Measurements from ENCODE around the gene ZNF644.

The ZNF644 gene

GRCh38 chr1:91026320-91026719, 4.5 kb upstream of the ZNF644 start:
- TF ChIP-seq CTCF (IDR thresholded peaks at IDR 0.05; ENCODE audit: low read depth, low read length, missing control alignments), result no peak
- in situ Hi-C loops (cut with HindIII; ENCODE audit: low pct_ligation_motif_present, low sequenced_read_pairs), result no loop called here
- Histone ChIP-seq H3K27me3 (replicated peaks) (no peaks in the 10 kb centered on the region), H3K4me3 (ENCODE audit: low read depth, low read length) (no peak overlapping the region), H3K36me3 (replicated peaks) (no peaks in the 10 kb centered on the region), H3K27ac (no peak overlapping the region)
- no peak for DNase-seq

- no peak for TF ChIP-seq CTCF (IDR thresholded peaks at IDR 0.05; ENCODE audit: low read depth, low read length, missing control alignments)
- Histone ChIP-seq H3K27ac (no peak overlapping the region), H3K36me3 (replicated peaks) (peaks cover under 1% of the 10 kb centered on the region), H3K4me3 (ENCODE audit: low read depth, low read length) (no peak overlapping the region), H3K27me3 (replicated peaks) (no peaks in the 10 kb centered on the region)
- in situ Hi-C loops (cut with HindIII; ENCODE audit: low pct_ligation_motif_present, low sequenced_read_pairs), result no loop called here
- DNase-seq, result no peak
These were observed 2.8 kb upstream of the ZNF644 start for GRCh38 chr1:91024481-91025119.

GRCh38 chr1:91022518-91022929, 689 bp upstream of the ZNF644 start:
- peaks cover 2% of the 10 kb centered on the region for H3K36me3 ChIP-seq (replicated peaks)
- in situ Hi-C loops (cut with HindIII; ENCODE audit: low pct_ligation_motif_present, low sequenced_read_pairs), result no loop called here
- H3K4me3 ChIP-seq (ENCODE audit: low read depth, low read length), result peak overlapping the region; percentile 81
- DNase-seq, result no peak
- peak overlapping the region; percentile 100 for H3K27ac ChIP-seq
- no peaks in the 10 kb centered on the region for H3K27me3 ChIP-seq (replicated peaks)
- TF ChIP-seq CTCF (IDR thresholded peaks at IDR 0.05; ENCODE audit: low read depth, low read length, missing control alignments), result no peak

GRCh38 chr1:91020967-91021685, 709 bp downstream of the ZNF644 start:
- H3K27ac ChIP-seq, result peak overlapping the region; percentile 100
- in situ Hi-C loops (cut with HindIII; ENCODE audit: low pct_ligation_motif_present, low sequenced_read_pairs), result no loop called here
- no peaks in the 10 kb centered on the region for H3K27me3 ChIP-seq (replicated peaks)
- TF ChIP-seq CTCF (IDR thresholded peaks at IDR 0.05; ENCODE audit: low read depth, low read length, missing control alignments), result no peak
- DNase-seq, result peak; percentile 83
- H3K36me3 ChIP-seq (replicated peaks), result peaks cover 2% of the 10 kb centered on the region
- peak overlapping the region; percentile 81 for H3K4me3 ChIP-seq (ENCODE audit: low read depth, low read length)

- no peaks in the 10 kb centered on the region for H3K27me3 ChIP-seq (replicated peaks)
- in situ Hi-C loops (cut with HindIII; ENCODE audit: low pct_ligation_motif_present, low sequenced_read_pairs), result no loop called here
- no peak for DNase-seq
- no peak for TF ChIP-seq CTCF (IDR thresholded peaks at IDR 0.05; ENCODE audit: low read depth, low read length, missing control alignments)
- H3K36me3 ChIP-seq (replicated peaks), result peaks cover 2% of the 10 kb centered on the region
- H3K4me3 ChIP-seq (ENCODE audit: low read depth, low read length), result peak overlapping the region; percentile 81
- H3K27ac ChIP-seq, result no peak overlapping the region
These were observed 1.3 kb downstream of the ZNF644 start for GRCh38 chr1:91020486-91020885.

Data from brain microvascular endothelial cell (primary cell).